HCEC 1CT (cell line): Measurements from ENCODE around the gene NR2F2.

ENCODE experiments used
- DNase-seq: peaks from one replicate; pipeline ENCODE4 v3.0.0-alpha.2; 2017

Gene NR2F2

GRCh38 chr15:96330450-96331143 is at the start of gene NR2F2:
Gene NR2F2 (plus strand): TSS chr15:96330700. CDS start chr15:96332106, 1,406 bp downstream.
- DNase-seq, result peak; percentile 99

GRCh38 chr15:96285305-96285704 is 45.2 kb upstream of the NR2F2 start:
- DNase-seq, result peak; percentile 78

- DNase-seq, result no peak
These were observed 44.7 kb upstream of the NR2F2 start for GRCh38 chr15:96285729-96286254.

GRCh38 chr15:96290679-96291078 is 39.8 kb upstream of the NR2F2 start:
- no peak for DNase-seq

GRCh38 chr15:96292635-96293034 is 37.9 kb upstream of the NR2F2 start:
- no peak for DNase-seq

GRCh38 chr15:96293441-96293840 is 37.1 kb upstream of the NR2F2 start:
- DNase-seq, result no peak

DNA sequence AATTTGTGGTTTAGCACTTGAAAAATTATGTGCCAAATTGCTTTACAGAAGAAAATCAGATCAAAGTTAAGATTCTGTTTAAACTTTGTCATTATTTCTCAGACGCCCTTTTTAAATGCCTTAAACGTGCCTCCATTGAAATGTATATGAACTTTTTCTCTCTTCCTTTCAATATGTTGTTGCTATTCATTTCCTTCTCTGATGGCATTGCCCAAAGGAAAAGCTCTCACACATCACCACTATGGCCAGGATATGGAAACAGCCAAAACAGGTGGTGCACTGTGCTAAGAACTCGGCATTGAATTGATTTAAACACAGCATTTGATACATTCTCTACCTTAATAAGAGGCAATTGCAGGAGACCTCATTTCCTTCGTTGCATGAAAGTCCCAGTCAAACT is 35.7 kb upstream of the NR2F2 start:
- no peak for DNase-seq

DNA sequence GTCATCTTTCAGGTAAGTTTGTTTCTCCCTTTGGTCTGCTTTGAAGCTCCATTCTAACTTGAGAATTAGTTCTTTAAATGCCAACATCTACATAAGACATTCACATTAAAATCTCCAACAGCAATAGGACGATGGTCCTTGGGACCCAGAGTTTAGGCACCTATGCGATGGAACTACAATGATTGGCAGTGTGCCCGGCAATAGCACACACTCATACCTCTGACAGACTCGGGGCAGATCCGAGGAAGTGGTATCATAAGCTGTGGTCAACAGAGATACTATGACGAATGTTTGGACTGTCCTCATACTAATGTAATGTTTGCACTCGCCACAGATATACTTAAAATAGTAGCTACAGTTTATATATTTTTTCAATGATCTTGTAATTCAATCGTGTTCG is 34.2 kb upstream of the NR2F2 start:
- peak; percentile 73 for DNase-seq

DNA sequence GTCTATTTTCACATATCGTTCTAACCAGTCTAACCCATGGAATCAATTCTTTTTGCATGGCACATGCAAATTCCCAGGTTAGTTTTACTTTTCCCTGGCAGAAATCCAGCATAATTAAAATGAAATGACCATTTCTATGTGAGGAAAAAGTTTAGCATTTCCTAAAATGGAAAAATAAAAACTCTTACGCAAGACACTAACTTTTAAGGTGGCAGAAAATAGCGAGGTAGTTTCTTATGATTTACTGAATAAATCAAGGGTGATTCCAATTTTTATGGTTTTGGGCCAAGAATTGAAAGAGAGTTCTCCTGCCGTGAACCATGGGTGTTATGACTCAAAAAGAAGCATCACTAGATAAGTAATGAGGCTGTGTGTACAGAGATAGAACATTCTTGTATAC is 32.7 kb upstream of the NR2F2 start:
- DNase-seq, result no peak

DNA sequence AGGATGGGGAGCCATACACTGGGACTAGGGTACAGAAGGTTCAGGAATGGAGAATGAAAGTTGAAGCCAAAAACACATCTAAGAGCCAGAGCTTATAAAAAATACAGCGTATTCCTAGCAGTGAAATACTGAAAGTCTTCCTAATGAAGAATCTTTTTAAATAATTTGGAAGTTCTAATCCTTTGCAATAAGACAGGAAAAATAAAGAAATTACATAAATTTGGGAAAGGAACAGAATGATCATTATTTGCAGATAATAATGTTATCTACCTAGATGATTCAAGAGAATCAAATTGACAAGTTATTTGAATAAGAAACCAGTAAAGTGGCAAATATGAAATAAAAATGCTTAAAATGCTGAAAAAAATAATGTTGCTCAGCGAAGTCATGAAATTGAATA is 32.3 kb upstream of the NR2F2 start:
- no peak for DNase-seq

DNA sequence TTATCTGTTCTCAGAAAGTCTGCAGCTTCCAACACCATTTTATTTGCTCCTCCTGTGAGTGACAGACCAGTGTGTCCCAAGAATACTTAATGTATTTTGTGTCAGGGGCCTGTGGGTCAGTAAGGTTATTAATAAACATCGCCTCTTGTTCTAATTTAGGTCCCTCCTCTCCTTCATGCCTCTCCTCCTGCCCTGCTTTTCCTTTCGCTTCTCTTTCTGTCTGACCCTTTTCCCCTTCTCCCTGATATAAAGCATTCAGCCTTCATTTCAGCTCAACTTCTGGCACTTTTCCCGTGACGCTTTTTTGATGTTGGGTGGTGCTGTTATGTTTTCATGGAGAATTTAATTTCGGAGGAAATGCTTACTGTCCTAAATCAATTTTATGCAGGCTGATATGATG is 29.7 kb upstream of the NR2F2 start:
- DNase-seq, result no peak

DNA sequence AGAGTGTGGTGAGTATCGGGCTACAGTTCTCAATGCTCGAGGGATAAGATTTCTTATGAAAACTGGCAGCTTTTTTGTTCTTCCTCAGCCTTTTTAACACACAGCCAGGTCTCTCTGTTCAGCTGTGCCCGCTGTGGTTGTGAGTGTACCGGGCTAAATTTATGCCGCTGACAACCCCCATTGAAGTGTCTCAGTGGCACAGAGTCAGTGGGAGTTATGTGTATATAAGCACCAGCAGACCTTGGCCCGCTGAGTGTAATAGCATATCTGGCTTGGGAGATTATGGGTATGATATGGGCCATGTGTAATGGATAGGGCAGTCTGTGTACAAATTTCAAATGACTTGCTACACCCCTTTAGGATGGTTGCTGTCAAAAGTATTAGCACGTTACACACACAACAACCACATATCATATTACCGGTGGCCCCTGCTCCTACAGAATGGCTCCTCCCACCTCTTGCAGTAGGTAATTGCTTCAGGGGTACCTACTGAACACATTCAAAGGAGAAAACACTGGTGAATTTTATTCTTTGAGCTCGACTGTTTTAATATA is 26.9 kb upstream of the NR2F2 start:
- no peak for DNase-seq

- no peak for DNase-seq
These were observed 25.7 kb upstream of the NR2F2 start for GRCh38 chr15:96304839-96305238.

DNA sequence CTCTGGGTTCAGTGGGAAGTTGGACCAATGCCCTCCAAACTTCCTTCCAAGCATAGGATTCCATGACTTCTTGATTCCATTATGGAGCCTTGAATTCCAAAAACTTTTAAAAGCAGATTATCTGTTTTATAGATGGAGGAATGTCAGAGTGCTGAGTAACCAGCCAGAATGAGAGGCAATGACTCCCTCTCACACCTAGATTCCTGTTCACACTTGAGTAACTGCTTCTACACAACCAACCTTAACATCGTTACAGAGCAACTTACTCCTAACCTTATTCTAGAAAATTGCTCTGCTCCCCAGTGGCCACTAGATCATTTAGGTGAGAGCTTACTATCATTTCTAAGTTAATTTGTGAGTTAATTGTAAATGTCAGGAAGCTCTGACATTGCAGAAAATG is 24.2 kb upstream of the NR2F2 start:
- DNase-seq, result no peak

DNA sequence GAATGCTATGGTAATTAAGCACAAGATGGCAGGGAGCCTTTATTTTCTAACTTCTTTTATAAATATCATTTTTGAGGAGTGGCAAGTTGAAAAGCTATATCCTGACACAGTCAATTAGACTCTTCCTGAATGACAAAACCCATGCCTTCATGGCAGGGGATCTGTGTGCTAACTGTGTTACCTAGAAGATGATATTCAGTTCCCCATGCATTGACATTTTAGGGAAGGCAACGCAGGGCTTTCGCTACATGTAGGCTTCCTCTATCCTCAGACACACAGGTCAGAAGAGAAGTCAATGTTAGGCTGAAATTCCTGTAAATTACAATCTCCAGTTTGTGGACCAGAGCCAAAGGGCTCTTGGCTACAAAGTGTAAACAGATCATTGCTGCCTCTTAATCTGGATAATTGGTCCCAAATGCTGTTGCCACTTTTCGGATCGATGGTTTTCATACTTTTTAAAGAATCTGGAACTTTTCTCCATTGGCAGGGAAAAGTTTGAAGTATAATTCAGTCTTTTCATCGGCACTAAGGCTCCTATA is 22.6 kb upstream of the NR2F2 start:
- no peak for DNase-seq

GRCh38 chr15:96309143-96309660 is 21.3 kb upstream of the NR2F2 start:
- DNase-seq, result no peak

- DNase-seq, result no peak
These were observed 19.1 kb upstream of the NR2F2 start for GRCh38 chr15:96311256-96311955.

GRCh38 chr15:96311956-96312294 is 18.6 kb upstream of the NR2F2 start:
- no peak for DNase-seq

DNA sequence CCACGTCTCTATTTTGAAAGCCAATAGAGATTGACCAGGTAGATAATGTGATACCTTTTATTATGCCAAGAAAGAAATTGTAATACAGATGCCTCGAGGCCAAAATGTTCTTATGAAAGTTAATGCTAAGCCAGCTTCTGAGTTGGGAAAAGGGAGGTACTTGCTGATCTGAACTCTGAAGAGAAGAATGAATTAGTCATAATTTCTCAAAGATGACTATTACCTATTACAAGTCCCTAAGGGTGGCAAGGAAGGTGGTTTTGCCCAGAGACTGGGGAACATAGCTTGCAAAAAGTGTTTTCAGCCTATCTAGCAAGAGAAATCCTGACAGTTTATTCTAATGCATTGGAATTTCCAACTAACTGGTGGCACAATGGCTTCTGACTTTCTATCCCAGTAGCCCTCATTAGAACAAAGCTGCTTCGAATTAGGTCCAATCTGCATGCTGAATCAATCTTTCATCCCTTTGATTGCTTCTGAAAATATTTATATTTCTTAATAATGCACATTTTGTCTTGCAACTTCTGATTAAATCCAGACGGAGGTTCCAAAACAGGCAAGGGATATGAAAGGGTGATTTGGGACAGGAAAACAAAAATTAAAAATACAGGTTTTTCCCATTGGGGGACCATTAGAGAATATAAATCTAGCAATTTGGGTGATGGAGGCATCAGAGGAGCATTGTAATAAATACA is 17.7 kb upstream of the NR2F2 start:
- peak; percentile 56 for DNase-seq

GRCh38 chr15:96314518-96314917 is 16.0 kb upstream of the NR2F2 start:
- no peak for DNase-seq

- DNase-seq, result no peak
These were observed 15.5 kb upstream of the NR2F2 start for GRCh38 chr15:96314963-96315362.

DNA sequence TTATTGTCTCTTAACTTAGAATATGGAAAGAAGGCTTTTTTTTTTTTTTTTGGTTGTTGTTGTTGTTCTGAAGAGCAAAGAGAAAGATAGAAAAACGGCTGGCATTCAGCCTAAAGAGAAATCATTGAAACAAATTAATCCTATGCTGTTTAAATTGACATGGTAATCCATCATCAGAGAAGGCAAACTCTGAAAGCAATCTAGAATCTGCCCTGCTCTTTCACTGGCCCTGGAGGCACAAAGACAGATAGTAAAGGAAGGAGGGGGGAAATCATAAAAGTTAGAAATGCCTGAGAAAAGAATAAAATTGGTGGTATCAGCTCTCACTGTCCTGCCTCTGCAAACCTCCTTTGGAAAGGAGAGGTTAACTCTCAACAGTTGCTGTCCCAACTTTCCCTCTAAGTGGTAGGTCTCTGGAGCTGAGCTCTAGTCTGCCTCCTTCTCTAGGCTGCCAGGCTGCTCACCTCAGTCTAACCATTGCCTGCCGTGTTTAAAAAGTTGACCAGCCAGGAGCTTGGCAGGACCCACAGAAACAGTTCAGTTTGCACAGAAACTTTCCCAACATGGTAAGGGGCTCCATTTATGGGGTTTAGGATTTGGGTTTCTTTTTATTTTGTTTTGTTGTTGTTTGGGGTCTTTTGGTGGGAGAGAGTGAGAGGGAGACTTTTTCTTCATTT is 13.4 kb upstream of the NR2F2 start:
- no peak for DNase-seq

GRCh38 chr15:96320107-96320506 is 10.4 kb upstream of the NR2F2 start:
- DNase-seq, result no peak
